HepG2 (cell line): Measurements from ENCODE around the gene GNB1. TPM values are rescaled to one million over a fixed set of nuclear protein-coding genes. Genes with fewer than 3 reads are reported as not detected.

ENCODE experiments used
- AKAP8 ChIP-seq: sonication (generic); formaldehyde crosslinking; IDR thresholded peaks from 2 replicates; pipeline ENCODE4 v1.5.1; 2020; ENCODE audit warnings: mild to moderate bottlenecking, missing genetic modification reagents
- ARNT ChIP-seq: fragments of 450-650 bp; IDR thresholded peaks from 2 replicates; pipeline ENCODE4 v1.6.1; 2017
- ATM ChIP-seq: fragments of 450-650 bp; IDR thresholded peaks from 2 replicates; pipeline ENCODE4 v1.7.1; 2017; ENCODE audit warnings: mild to moderate bottlenecking, borderline replicate concordance
- ISL2 ChIP-seq: sonication (generic); formaldehyde crosslinking; IDR thresholded peaks from 2 replicates; pipeline ENCODE4 v1.5.0; 2020; ENCODE audit warnings: missing genetic modification reagents
- KDM2A ChIP-seq: sonication (generic); formaldehyde crosslinking; IDR thresholded peaks from 2 replicates; pipeline ENCODE4 v1.4.0; 2020; ENCODE audit warnings: low read depth, missing genetic modification reagents, borderline replicate concordance
- MXD4 ChIP-seq: IDR thresholded peaks from 2 replicates; pipeline ENCODE4 v1.6.1; 2016; ENCODE audit warnings: mild to moderate bottlenecking, missing biosample characterization, missing genetic modification reagents
- MXI1 ChIP-seq: IDR thresholded peaks from 3 replicates; pipeline ENCODE4 v1.6.1; 2012; ENCODE audit warnings: low read depth, low read length, inconsistent platforms, borderline replicate concordance
- NR2C2 ChIP-seq: sonication (generic); formaldehyde crosslinking; IDR thresholded peaks from 2 replicates; pipeline ENCODE4 v1.4.0; 2020; ENCODE audit warnings: missing genetic modification reagents, mild to moderate bottlenecking, moderate library complexity, borderline replicate concordance
- POLR2A ChIP-seq, 2 experiments: IDR thresholded peaks; 2 replicates each; pipeline ENCODE4 v1.6.1; 2011; ENCODE audit warnings: low read depth in 2 of 2, low read length in 2 of 2, mild to moderate bottlenecking in 1 of 2, moderate library complexity in 1 of 2; ENCODE audit not compliant: insufficient read depth in 1 of 2
- RARA ChIP-seq: IDR thresholded peaks from 2 replicates; pipeline ENCODE4 v1.6.1; 2016; ENCODE audit warnings: missing genetic modification reagents, missing compliant biosample characterization
- SNAI1 ChIP-seq: sonication (generic); formaldehyde crosslinking; IDR thresholded peaks from 2 replicates; pipeline ENCODE4 v1.5.0; 2020; ENCODE audit warnings: mild to moderate bottlenecking, missing genetic modification reagents, borderline replicate concordance
- TARDBP ChIP-seq: sonication (generic); formaldehyde crosslinking; IDR thresholded peaks from 2 replicates; pipeline ENCODE4 v1.8.0; 2022; ENCODE audit warnings: mild to moderate bottlenecking, missing genetic modification reagents
- ZNF337 ChIP-seq: sonication (generic); formaldehyde crosslinking; IDR thresholded peaks from 2 replicates; pipeline ENCODE4 v1.5.1; 2020; ENCODE audit warnings: missing genetic modification reagents, low read depth, mild to moderate bottlenecking, borderline replicate concordance
- ZNF33B ChIP-seq: sonication (generic); formaldehyde crosslinking; IDR thresholded peaks from 2 replicates; pipeline ENCODE4 v1.5.1; 2020; ENCODE audit warnings: mild to moderate bottlenecking, missing genetic modification reagents
- ZNF383 ChIP-seq: sonication (generic); formaldehyde crosslinking; IDR thresholded peaks from 2 replicates; pipeline ENCODE4 v1.4.0; 2020; ENCODE audit warnings: missing genetic modification reagents, mild to moderate bottlenecking, borderline replicate concordance
- ZNF550 ChIP-seq: sonication (generic); formaldehyde crosslinking; IDR thresholded peaks from 2 replicates; pipeline ENCODE4 v1.4.0; 2020; ENCODE audit warnings: mild to moderate bottlenecking, missing genetic modification reagents, borderline replicate concordance
- ZNF556 ChIP-seq: sonication (generic); formaldehyde crosslinking; IDR thresholded peaks from 2 replicates; pipeline ENCODE4 v1.4.0; 2020; ENCODE audit warnings: mild to moderate bottlenecking, missing genetic modification reagents, borderline replicate concordance
- ZNF773 ChIP-seq: sonication (generic); formaldehyde crosslinking; IDR thresholded peaks from 2 replicates; pipeline ENCODE4 v1.4.0; 2020; ENCODE audit warnings: missing genetic modification reagents, borderline replicate concordance
- polyA plus RNA-seq, 8 experiments: library from polyadenylated mRNA; depleted of rRNA in 3 of 8; stranded (reverse) in 7 of 8; unstranded in 1 of 8; fragments of >200 nt; fragmentation: Illumina TruSeq in 4 of 8; extraction: Trizol in 4 of 8; gene quantifications; 2 replicates each; pipeline versions ENCODE4 v1.2.1 to v1.2.3, GENCODE V29; 2011 to 2016; ENCODE audit warnings: low read depth in 4 of 8, missing spikeins in 1 of 8, mixed read lengths in 1 of 8; ENCODE audit not compliant: insufficient read depth in 1 of 8
- total RNA-seq, 5 experiments: library from RNA; depleted of rRNA; stranded (reverse); fragments of >200 nt; fragmentation: Illumina TruSeq; extraction: Trizol; gene quantifications; 2 replicates each; pipeline ENCODE4 v1.2.3, GENCODE V29; 2016; ENCODE audit warnings: low read depth in 1 of 5
- TF ChIP-seq, protein P1 (sequence below): conservative IDR thresholded peaks from 2 replicates; pipeline ENCODE4 v1.6.1; 2018; ENCODE audit warnings: missing genetic modification reagents
- TF ChIP-seq, protein P2 (sequence below): sonication (generic); formaldehyde crosslinking; IDR thresholded peaks from 2 replicates; pipeline ENCODE4 v1.4.0; 2020; ENCODE audit warnings: missing genetic modification reagents
- TF ChIP-seq, protein P3 (sequence below): sonication (generic); formaldehyde crosslinking; IDR thresholded peaks from 2 replicates; pipeline ENCODE4 v1.5.1; 2020; ENCODE audit warnings: missing genetic modification reagents, mild to moderate bottlenecking, borderline replicate concordance
- TF ChIP-seq, protein P4 (sequence below): sonication (generic); formaldehyde crosslinking; IDR thresholded peaks from 2 replicates; pipeline ENCODE4 v1.5.0; 2020; ENCODE audit warnings: mild to moderate bottlenecking, missing genetic modification reagents, borderline replicate concordance

GNB1 gene
- total and polyA plus RNA-seq, 2 of the 13 experiments (the other 11 are each of a cell fraction or from before 2014, with no cell fraction given), result 66.2 to 327 TPM

DNA sequence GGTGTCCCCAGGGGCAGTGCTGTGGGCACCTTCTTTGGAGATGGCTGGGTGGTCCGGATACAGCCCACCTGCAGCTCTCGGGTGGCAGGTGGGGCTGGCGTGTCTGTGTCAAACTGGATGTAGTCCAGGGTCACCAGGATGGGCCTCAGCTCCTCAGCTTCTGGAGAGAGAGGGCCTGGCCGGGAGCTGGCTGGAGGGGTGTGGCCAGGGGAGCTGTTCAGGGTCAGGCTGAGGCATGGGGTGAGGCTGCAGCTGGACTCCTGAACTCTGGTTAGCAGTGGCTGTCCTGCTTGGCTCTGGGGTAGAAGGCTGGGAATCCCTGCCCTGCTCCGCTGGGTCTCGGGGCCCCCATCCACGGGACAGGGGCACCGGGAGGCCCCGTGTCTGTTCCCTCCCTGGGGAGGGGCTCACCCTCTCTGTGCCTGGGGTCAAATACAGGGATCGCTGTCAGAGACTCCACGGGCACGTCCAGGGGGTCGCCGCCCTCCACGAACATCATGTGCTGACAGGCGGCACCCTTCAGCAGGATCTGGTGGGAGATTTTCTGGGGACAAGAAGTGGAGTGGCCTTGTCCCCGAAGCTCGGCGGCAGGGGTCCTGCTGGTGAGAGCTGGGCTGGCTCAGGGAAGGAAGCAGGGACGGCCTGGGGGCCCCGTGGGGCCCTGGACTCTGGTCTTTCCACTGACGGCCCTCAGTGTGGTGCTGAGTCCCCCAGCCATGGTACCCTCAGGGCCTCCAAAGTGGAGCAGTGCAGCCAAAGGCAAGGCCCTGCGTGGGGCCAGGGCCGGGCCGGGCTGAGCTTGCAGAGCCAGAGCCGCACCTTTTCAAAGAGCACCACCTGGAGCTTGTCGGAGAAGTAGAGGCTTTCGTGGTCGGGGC lies 32.3 kb upstream of the GNB1 start (continued):
- TF ChIP-seq ZNF556 (CRISPR knock-in tag) (no peak), POLR2A (IDR thresholded peaks at IDR 0.05; ENCODE audit: insufficient read depth in 1 of 2, low read depth in 2 of 2, low read length in 2 of 2) (peak in 1 of 2 experiments; percentile 53; a peak in 1 of 4 replicates), RARA (CRISPR knock-in tag) (peak; percentile 65), ARNT (no peak), ISL2 (CRISPR knock-in tag) (0 out of 2 replicates have a peak, but pooled peaks have one; percentile 44), ZNF383 (CRISPR knock-in tag) (0 out of 2 replicates have a peak, but pooled peaks have one; percentile 35), MXD4 (CRISPR knock-in tag) (peak; percentile 51), ZNF550 (CRISPR knock-in tag) (no peak), MXI1 (peak; percentile 70; the same call in 1 of the 3 replicates), ATM (no peak), KDM2A (CRISPR knock-in tag) (peak; percentile 43; the same call in 1 of the 2 replicates), ZNF773 (CRISPR knock-in tag) (0 out of 2 replicates have a peak, but pooled peaks have one; percentile 4), ZNF33B (CRISPR knock-in tag) (no peak), AKAP8 (CRISPR knock-in tag) (no peak; the same call in 1 of the 2 replicates), NR2C2 (CRISPR knock-in tag) (peak; percentile 68; the same call in 1 of the 2 replicates), TARDBP (CRISPR knock-in tag) (peak; percentile 55; the same call in 1 of the 2 replicates), SNAI1 (CRISPR knock-in tag) (no peak; the same call in 1 of the 2 replicates), ZNF337 (CRISPR knock-in tag) (0 out of 2 replicates have a peak, but pooled peaks have one; percentile 49)
- TF ChIP-seq, protein P1, sequence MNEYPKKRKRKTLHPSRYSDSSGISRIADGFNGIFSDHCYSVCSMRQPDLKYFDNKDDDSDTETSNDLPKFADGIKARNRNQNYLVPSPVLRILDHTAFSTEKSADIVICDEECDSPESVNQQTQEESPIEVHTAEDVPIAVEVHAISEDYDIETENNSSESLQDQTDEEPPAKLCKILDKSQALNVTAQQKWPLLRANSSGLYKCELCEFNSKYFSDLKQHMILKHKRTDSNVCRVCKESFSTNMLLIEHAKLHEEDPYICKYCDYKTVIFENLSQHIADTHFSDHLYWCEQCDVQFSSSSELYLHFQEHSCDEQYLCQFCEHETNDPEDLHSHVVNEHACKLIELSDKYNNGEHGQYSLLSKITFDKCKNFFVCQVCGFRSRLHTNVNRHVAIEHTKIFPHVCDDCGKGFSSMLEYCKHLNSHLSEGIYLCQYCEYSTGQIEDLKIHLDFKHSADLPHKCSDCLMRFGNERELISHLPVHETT (CRISPR knock-in tag), result peak; percentile 39; the same call in 1 of the 2 replicates
- TF ChIP-seq, protein P2, sequence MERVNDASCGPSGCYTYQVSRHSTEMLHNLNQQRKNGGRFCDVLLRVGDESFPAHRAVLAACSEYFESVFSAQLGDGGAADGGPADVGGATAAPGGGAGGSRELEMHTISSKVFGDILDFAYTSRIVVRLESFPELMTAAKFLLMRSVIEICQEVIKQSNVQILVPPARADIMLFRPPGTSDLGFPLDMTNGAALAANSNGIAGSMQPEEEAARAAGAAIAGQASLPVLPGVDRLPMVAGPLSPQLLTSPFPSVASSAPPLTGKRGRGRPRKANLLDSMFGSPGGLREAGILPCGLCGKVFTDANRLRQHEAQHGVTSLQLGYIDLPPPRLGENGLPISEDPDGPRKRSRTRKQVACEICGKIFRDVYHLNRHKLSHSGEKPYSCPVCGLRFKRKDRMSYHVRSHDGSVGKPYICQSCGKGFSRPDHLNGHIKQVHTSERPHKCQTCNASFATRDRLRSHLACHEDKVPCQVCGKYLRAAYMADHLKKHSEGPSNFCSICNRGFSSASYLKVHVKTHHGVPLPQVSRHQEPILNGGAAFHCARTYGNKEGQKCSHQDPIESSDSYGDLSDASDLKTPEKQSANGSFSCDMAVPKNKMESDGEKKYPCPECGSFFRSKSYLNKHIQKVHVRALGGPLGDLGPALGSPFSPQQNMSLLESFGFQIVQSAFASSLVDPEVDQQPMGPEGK (CRISPR knock-in tag), result peak; percentile 65
- TF ChIP-seq, protein P3, sequence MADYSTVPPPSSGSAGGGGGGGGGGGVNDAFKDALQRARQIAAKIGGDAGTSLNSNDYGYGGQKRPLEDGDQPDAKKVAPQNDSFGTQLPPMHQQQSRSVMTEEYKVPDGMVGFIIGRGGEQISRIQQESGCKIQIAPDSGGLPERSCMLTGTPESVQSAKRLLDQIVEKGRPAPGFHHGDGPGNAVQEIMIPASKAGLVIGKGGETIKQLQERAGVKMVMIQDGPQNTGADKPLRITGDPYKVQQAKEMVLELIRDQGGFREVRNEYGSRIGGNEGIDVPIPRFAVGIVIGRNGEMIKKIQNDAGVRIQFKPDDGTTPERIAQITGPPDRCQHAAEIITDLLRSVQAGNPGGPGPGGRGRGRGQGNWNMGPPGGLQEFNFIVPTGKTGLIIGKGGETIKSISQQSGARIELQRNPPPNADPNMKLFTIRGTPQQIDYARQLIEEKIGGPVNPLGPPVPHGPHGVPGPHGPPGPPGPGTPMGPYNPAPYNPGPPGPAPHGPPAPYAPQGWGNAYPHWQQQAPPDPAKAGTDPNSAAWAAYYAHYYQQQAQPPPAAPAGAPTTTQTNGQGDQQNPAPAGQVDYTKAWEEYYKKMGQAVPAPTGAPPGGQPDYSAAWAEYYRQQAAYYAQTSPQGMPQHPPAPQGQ, result no peak
- TF ChIP-seq, protein P4, sequence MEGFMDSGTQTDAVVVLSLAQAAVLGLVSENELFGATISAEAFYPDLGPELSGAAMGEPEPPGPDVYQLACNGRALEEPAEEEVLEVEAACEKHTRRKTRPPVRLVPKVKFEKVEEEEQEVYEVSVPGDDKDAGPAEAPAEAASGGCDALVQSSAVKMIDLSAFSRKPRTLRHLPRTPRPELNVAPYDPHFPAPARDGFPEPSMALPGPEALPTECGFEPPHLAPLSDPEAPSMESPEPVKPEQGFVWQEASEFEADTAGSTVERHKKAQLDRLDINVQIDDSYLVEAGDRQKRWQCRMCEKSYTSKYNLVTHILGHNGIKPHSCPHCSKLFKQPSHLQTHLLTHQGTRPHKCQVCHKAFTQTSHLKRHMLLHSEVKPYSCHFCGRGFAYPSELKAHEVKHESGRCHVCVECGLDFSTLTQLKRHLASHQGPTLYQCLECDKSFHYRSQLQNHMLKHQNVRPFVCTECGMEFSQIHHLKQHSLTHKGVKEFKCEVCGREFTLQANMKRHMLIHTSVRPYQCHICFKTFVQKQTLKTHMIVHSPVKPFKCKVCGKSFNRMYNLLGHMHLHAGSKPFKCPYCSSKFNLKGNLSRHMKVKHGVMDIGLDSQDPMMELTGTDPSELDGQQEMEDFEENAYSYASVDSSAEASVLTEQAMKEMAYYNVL (CRISPR knock-in tag), result peak; percentile 62; the same call in 1 of the 2 replicates
